ENCODE results near the gene NTSR1.

NTSR1 gene

DNA sequence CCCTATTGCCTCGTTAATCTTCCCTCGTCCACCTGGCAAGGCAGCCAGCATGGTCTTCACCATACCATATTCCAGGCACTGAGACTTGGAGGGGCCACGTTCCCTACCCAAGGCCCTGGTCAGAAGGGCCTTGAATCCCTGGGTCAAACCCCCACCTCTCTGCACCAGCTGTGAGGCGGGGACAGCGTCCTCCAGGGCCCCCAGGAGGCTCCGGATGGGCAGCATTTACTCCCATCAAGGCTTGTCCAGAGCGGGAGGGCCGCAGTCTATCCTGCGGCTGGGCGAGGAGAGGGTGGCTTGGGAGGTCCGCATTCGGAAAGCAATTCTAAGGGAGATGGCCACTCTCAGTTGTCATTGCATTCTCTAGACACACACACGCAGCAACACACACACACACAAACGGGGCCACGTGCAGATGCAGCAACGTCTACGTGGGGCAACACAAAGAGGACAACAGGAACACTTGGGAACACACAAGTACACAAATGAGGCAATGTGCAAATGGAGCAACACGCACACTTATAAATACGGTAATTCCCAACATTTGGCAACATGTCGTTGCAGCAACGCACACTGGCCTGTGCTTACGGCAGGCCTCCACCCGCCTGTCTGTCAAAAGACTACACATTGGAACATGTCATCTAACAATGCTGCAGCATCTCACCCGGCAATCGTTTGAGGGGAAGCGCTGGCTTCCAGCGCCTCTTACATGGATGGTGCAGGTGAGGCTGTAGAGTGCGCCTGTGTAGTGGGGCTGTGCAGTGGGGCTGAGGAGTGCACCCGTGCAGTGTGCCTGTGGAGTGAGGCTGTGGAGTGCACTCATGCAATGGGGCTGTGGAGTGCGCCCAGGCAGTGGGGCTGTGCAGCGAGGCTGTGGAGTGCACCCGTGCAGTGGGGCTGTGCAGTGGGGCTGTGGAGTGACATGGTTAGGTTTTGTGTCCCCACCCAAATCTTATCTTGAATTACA lies 12.9 kb upstream of the NTSR1 start:
- Mint-ChIP-seq H3K4me3 (no peak overlapping the region), H3K27me3 (peaks cover 3% of the 10 kb centered on the region), H3K27ac (no peak overlapping the region), H3K9me3 (no peaks in the 10 kb centered on the region), H3K36me3 (ENCODE audit: low read depth) (no peaks in the 10 kb centered on the region), H3K4me1 (ENCODE audit: low read depth) (peaks cover 5% of the 10 kb centered on the region)

DNA sequence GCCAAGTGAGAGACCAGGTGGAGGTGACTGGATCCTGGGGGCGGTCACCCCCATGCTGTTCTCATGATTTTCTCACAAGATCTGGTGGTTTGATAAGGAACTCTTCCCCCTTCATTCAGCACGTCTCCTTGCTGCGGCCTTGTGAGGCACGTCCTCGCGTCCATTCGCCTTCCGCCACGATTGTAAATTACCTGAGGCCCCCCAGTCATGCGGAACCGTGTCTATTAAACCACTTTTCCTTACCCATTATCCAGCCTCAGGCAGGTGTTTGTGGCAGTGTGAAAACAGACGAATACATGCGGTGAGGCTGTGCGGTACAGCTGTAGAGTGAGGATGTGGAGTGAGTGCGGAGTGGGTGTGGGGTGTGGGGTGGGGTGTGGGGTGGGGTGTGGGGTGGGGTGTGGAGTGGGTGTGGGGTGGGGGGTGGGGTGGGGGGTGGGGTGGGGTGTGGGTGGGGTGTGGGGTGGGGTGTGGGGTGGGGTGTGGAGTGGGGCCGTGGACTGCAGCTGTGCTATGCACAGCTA lies 12.1 kb upstream of the NTSR1 start:
- H3K36me3 Mint-ChIP-seq (ENCODE audit: low read depth): no peaks in the 10 kb centered on the region
- peaks cover 3% of the 10 kb centered on the region for H3K4me1 Mint-ChIP-seq (ENCODE audit: low read depth)
- H3K4me3 Mint-ChIP-seq: no peak overlapping the region
- H3K9me3 Mint-ChIP-seq: no peaks in the 10 kb centered on the region
- peaks cover 3% of the 10 kb centered on the region for H3K27me3 Mint-ChIP-seq
- H3K27ac Mint-ChIP-seq: no peak overlapping the region

DNA sequence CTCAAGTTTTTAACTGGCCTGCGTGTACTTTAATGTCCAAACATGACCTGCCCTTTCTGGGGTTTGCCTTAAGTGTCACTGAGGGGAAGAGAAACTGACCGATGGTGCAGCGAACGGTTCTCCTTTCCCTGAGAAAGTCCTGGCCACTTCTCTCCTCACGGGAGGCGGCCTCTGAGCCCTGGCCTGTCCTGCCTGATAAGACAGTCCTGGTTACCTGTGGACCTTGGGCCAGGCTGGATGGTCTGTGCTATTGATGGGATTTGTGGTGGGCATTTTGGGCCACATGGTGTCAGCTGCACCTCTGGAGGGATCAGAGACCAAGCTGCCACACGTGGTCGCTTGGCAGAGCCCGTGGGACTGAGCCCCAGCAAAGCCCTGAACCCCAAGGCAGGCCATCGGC lies 11.6 kb upstream of the NTSR1 start:
- Mint-ChIP-seq H3K9me3 (no peaks in the 10 kb centered on the region), H3K4me1 (ENCODE audit: low read depth) (no peaks in the 10 kb centered on the region), H3K36me3 (ENCODE audit: low read depth) (no peaks in the 10 kb centered on the region), H3K27me3 (peaks cover 3% of the 10 kb centered on the region), H3K4me3 (no peak overlapping the region), H3K27ac (no peak overlapping the region)

DNA sequence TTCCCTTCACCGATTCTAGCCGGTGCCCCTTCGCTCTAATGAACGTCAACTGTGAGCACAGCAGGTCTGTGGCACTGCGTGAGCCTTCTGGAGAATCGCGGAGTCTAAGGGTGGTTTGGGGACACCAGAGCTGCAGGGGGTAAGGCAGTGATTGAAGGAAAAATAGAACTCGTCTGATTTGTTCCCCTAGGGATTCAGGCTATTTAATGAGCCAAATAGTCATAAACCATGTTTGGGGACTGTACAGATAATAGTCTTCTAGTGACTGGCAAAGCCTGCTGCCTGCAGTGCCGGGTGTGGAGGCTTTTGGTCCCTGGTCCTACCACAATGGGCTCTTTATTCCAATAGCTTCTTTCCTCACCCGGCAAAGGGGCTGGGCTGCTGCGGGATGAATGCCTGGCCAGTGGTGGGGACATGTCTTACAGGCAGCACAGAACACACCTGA lies 11.1 kb upstream of the NTSR1 start:
- peaks cover 3% of the 10 kb centered on the region for H3K27me3 Mint-ChIP-seq
- no peaks in the 10 kb centered on the region for H3K9me3 Mint-ChIP-seq
- H3K36me3 Mint-ChIP-seq (ENCODE audit: low read depth): no peaks in the 10 kb centered on the region
- H3K27ac Mint-ChIP-seq: no peak overlapping the region
- no peaks in the 10 kb centered on the region for H3K4me1 Mint-ChIP-seq (ENCODE audit: low read depth)
- H3K4me3 Mint-ChIP-seq: no peak overlapping the region

DNA sequence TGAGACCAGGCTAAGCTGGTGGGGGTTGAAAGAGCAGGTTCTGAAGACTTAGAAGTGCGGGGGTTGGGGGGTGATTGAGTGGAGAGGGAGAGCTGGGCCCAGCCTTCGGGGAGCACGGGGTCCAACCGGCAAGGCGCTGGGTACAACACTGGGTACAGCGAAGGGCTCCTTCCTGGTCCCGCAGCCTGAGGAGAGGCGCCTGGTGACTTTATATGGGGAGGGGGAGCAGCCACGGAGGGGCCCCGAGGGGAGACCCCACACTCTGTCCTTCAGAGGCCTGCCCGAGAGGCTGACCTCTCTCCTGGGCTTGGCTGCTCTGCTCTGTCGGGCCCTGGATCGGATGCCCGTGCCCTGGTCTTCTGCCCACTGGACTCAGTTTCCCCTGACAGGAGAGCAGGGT lies 10.4 kb upstream of the NTSR1 start:
- no peak overlapping the region for H3K4me3 Mint-ChIP-seq
- H3K36me3 Mint-ChIP-seq (ENCODE audit: low read depth): no peaks in the 10 kb centered on the region
- no peak overlapping the region for H3K27ac Mint-ChIP-seq
- H3K4me1 Mint-ChIP-seq (ENCODE audit: low read depth): no peaks in the 10 kb centered on the region
- H3K27me3 Mint-ChIP-seq: no peaks in the 10 kb centered on the region
- H3K9me3 Mint-ChIP-seq: no peaks in the 10 kb centered on the region

DNA sequence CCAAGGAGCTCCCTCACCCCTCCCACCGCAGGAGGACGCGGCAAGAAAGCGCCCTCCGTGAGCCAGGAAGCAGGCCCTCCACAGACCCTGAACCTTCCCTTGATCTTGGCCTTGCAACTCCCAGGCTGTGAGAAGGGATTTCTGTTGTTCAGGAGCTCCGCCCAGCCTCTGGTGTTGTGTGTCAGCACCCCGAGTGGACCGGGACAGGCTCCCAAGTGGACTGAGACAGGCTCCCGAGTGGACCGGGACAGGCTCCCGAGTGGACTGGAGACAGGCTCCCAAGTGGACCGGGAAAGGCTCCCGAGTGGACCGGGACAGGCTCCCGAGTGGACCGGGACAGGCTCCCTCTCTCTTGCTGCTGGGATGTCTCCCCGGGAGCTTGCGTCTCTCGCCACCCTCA lies 9.3 kb upstream of the NTSR1 start:
- Mint-ChIP-seq H3K9me3 (no peaks in the 10 kb centered on the region), H3K27me3 (no peaks in the 10 kb centered on the region), H3K4me3 (no peak overlapping the region), H3K4me1 (ENCODE audit: low read depth) (peaks cover 4% of the 10 kb centered on the region), H3K27ac (no peak overlapping the region), H3K36me3 (ENCODE audit: low read depth) (no peaks in the 10 kb centered on the region)

DNA sequence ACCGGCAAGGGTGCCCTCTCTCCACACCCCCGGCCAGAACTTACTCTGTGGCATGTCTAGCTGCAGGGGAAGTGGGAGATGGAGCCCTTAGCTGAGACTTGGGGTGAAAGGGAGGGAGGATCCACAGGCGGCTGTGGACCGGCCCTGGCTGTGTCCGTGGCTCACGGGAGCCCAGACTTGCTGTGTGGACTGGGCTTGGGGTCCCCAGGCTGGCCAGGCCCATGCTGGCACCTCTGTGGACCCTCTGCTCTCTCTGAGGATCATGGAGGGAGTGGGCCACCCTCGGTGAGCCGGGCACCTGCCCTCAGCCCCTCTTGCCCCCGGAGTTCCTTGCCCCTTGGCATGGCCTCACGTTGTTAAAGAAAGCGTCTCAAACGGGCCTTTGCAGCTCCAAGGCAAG lies 8.9 kb upstream of the NTSR1 start:
- Mint-ChIP-seq H3K36me3 (ENCODE audit: low read depth) (no peaks in the 10 kb centered on the region), H3K4me1 (ENCODE audit: low read depth) (peaks cover 4% of the 10 kb centered on the region), H3K27ac (no peak overlapping the region), H3K4me3 (no peak overlapping the region), H3K9me3 (no peaks in the 10 kb centered on the region), H3K27me3 (no peaks in the 10 kb centered on the region)

DNA sequence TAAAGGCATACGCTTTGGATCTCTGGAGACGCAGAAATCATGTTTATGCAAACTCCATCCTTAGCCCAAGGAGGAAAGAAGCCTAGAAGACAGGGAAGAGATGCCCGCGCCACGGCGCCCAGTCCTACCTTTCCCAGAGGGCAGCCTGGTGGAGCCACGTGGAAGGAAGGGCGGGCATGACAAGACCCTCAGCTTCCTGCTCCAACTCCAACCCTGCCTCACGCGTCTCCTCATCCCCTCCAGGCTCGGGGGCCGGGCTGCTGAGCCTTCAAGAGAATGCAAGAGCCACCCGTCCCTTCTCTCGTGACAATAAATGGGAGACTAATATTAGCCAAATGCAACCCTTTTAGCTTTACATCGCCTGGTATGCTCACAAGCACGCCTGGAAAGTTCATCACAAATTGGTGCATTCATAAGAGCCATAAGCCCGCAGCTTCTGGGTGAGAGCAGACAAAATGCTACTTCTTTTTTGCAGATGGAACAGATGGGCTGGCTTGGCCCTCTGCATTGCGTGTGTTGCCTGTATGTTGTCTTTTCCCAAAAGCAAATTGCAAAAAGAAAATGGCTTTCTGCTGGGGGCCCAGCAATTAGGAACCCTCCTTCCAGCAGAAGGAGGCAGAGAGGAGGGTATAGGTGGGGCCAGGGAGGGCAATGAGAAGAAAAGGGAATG lies 8.2 kb upstream of the NTSR1 start:
- Mint-ChIP-seq H3K27me3 (no peaks in the 10 kb centered on the region), H3K4me3 (no peak overlapping the region), H3K36me3 (ENCODE audit: low read depth) (no peaks in the 10 kb centered on the region), H3K4me1 (ENCODE audit: low read depth) (peaks cover 4% of the 10 kb centered on the region), H3K9me3 (no peaks in the 10 kb centered on the region), H3K27ac (no peak overlapping the region)

DNA sequence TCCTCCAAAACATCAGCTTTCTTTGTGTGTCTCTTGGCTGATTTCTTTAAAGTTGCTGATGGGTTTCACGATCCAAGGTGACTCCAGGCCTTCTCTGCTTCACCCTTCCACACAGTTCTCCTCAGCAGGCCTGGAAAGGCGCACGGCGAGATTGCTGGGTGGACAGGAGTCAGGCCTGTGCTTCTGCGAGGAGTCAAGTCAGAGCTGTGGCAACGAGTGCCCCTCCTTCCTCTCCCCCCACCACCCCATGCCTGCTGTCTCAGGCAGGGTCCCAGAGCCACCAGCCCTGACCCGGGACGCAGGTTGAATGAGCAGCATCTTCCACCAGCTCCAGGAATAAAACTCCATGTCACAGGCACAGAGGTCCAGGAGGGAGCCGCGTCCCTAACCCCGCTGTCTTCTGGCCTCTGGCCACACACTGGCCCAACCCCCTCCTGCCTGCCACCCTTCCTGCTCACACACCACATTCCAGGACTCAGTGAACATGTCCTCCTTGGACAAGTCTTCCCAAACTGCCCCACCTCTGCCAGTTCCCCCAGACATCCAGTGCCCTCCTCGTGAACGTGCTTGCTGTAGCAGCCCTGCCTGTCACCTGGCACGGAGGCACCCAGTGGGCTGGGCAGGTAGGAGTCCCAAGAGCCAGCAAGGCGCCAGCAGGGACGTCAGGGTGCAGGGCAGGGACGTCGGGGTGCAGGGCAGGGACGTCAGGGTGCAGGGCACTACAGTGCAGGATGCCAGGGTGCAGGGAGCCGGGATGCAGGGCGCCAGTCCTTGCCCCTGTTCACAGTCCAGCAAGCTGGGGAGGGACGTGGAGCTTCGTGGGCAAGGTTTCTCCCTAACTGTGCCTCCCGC lies 7.2 kb upstream of the NTSR1 start:
- no peaks in the 10 kb centered on the region for H3K27me3 Mint-ChIP-seq
- H3K4me3 Mint-ChIP-seq: no peak overlapping the region
- no peak overlapping the region for H3K27ac Mint-ChIP-seq
- no peaks in the 10 kb centered on the region for H3K36me3 Mint-ChIP-seq (ENCODE audit: low read depth)
- peaks cover 4% of the 10 kb centered on the region for H3K4me1 Mint-ChIP-seq (ENCODE audit: low read depth)
- no peaks in the 10 kb centered on the region for H3K9me3 Mint-ChIP-seq

DNA sequence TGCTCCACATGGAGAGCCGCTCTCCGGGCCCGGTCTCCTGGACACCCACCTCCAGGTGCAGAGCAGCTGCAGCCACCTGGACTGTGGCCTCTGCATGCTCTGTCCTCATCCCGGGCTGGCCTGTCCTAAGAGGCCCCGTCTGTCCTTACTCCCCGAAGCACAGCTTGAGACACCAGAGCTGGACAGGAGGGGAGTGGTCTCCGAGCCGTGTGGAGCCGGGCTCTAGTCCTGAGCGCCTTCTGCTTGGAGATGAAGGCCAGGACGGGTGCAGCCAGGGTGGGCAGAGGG lies 6.7 kb upstream of the NTSR1 start:
- H3K4me1 Mint-ChIP-seq (ENCODE audit: low read depth): peaks cover 4% of the 10 kb centered on the region
- no peaks in the 10 kb centered on the region for H3K9me3 Mint-ChIP-seq
- H3K36me3 Mint-ChIP-seq (ENCODE audit: low read depth): no peaks in the 10 kb centered on the region
- H3K4me3 Mint-ChIP-seq: no peak overlapping the region
- no peak overlapping the region for H3K27ac Mint-ChIP-seq
- peaks cover 3% of the 10 kb centered on the region for H3K27me3 Mint-ChIP-seq

DNA sequence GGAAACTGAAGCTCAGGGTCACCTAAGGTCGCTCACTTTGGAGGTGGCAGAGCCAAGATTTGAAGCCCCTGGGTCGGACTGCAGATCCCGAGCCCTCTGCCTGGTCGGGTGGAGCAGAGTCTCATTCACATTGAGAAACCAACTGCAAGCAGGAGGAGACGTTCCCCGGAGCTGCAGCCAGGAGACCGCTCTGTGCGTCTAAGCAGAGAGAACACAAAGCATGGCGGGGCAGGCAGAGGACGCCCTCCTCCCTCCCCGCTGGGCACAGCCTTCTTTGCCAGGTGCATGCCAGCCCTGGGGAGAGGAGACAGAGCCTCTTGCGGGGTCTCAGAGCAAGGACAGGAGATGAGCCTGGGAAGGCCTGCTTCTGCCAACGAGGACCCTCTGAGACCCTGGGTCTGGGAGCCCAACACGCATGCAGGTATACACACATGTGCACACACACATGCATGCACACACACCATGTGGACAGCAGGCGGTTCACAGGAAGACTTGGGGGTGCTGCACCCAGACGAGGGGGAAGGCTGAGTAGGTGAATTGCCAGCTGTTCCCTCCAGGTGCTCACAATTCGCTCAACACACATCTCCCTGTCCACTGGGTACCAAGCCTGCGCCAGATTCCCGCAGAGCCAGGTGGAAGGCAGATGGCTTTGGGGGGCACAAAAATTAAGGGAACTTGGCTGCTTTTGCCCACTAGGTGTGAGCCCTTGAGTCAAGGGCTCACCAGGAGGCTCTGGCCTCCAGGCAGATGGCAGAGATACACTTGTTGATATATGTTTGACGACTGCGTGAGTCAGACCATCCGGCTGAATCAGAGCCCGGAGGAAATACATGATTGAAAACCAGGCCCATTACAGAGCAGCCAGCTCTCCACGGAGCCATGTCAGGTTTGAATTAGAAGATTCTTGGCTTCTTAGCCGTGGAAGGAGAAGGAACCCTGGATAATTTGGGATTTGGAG lies 5.5 kb upstream of the NTSR1 start:
- Mint-ChIP-seq H3K27me3 (peaks cover 8% of the 10 kb centered on the region), H3K4me3 (peak overlapping the region; percentile 38), H3K9me3 (no peaks in the 10 kb centered on the region), H3K4me1 (ENCODE audit: low read depth) (peaks cover 7% of the 10 kb centered on the region), H3K27ac (peak overlapping the region; percentile 76), H3K36me3 (ENCODE audit: low read depth) (no peaks in the 10 kb centered on the region)

DNA sequence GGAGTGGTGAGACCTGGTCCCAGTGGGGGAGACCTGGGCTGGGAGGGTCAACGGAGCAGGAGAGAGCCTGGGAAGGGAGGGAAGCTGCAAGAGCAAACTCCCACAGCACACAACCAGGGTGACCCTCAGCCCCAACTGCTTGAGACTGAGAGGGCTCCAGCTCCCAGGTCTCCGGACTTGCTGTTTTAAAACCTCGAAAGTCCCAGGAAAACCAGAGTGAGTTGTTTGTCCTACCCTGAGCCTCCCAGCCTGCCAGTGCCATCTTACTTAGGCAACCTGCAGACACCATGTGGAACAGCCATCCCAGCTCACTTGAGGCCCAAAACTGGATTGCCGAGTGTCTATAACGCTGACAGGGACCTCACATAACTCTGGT lies 4.8 kb upstream of the NTSR1 start:
- H3K27ac Mint-ChIP-seq: peak overlapping the region; percentile 76
- H3K9me3 Mint-ChIP-seq: no peaks in the 10 kb centered on the region
- peaks cover 8% of the 10 kb centered on the region for H3K4me1 Mint-ChIP-seq (ENCODE audit: low read depth)
- no peaks in the 10 kb centered on the region for H3K36me3 Mint-ChIP-seq (ENCODE audit: low read depth)
- peak overlapping the region; percentile 38 for H3K4me3 Mint-ChIP-seq
- peaks cover 9% of the 10 kb centered on the region for H3K27me3 Mint-ChIP-seq

DNA sequence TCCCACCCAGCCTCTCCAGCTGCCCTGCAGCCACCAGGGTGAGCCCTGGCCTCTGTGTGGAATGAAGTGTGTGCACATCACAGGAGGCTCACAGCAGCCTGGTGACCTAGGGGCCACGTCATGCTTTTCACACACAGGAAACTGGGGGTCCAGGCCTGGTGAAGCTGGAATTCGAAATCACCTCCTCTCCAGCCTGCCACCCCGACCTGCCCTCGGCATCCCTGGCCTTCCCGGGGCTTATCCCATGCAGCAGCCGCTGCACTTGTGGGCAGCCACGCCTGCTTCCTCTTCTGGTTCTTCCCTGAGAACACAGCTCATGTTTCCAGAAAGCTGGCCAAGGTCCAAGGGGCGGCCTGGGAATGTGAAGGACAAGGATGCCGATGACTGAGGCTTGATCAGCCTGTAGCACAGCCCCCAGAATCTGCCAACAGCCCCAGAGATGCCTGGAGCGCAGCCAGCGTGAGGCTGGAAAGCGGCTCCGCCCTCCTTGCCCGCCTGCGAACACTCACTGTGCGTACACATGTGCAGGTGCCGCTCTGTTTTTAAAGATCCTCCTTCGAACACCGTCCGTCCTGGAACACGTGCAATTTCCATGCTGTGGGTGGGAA lies 4.2 kb upstream of the NTSR1 start:
- Mint-ChIP-seq H3K27ac (no peak overlapping the region), H3K9me3 (no peaks in the 10 kb centered on the region), H3K27me3 (peaks cover 10% of the 10 kb centered on the region), H3K4me1 (ENCODE audit: low read depth) (peaks cover 8% of the 10 kb centered on the region), H3K36me3 (ENCODE audit: low read depth) (no peaks in the 10 kb centered on the region), H3K4me3 (no peak overlapping the region)

DNA sequence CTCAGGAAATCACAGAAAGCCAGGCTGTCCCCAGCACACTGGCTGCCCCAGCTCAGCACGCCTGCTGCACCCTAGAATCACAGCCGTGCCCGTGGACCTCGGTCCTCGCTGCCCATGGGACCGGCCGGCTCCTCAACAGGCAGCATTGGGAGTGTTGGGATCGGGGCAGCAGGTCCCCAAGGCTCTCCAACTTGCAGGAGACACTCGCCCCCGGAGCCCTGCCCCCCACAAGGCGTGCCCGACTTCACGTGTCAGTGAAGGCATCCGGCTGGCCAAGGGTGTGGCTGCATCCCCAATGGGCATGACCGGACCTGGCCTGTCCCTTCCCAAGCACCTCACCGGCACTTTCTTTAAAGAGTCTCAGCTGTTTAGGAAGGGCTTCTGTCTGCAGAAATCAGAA lies 3.0 kb upstream of the NTSR1 start:
- H3K9me3 Mint-ChIP-seq: no peaks in the 10 kb centered on the region
- H3K4me3 Mint-ChIP-seq: no peak overlapping the region
- no peak overlapping the region for H3K27ac Mint-ChIP-seq
- H3K4me1 Mint-ChIP-seq (ENCODE audit: low read depth): peaks cover 12% of the 10 kb centered on the region
- no peaks in the 10 kb centered on the region for H3K36me3 Mint-ChIP-seq (ENCODE audit: low read depth)
- peaks cover 20% of the 10 kb centered on the region for H3K27me3 Mint-ChIP-seq
